Tibial artery (tissue), 4 donors: Measurements from ENCODE around the gene SORCS1.

Experiments
- DNase-seq, 2 donors: peaks; one replicate each; pipeline ENCODE4 v3.0.0-alpha.2; 2019
- H3K27ac ChIP-seq, 2 donors: fragments of 200-600 bp; sonication (generic) in 1 of 2; 1 replicate in 1 of 2; 2 replicates in 1 of 2; pipeline ENCODE4 v1.5.1; 2018 to 2019; ENCODE audit warnings: mild to moderate bottlenecking in 1 of 2
- H3K27me3 ChIP-seq, 2 donors: fragments of 200-600 bp; sonication (generic) in 1 of 2; one replicate each; pipeline versions ENCODE4 v1.5.1 to v1.6.0; 2016 to 2019
- H3K36me3 ChIP-seq, 3 donors: fragments of 200-600 bp; sonication (generic) in 2 of 3; one replicate each; pipeline ENCODE4 v1.5.1; 2016 to 2019; ENCODE audit warnings: mild to moderate bottlenecking in 2 of 3
- H3K4me1 ChIP-seq, 4 donors: fragments of 200-600 bp; sonication (generic) in 2 of 4; 1 replicate in 3 of 4; 2 replicates in 1 of 4; pipeline ENCODE4 v1.5.1; 2016 to 2019
- H3K4me3 ChIP-seq, 2 donors: fragments of 200-600 bp; sonication (generic) in 1 of 2; 1 replicate in 1 of 2; 2 replicates in 1 of 2; pipeline ENCODE4 v1.5.1; 2018 to 2019; ENCODE audit warnings: mild to moderate bottlenecking in 2 of 2
- H3K9me3 ChIP-seq, 3 donors: fragments of 200-600 bp; sonication (generic) in 1 of 3; one replicate each; pipeline ENCODE4 v1.5.1; 2016 to 2019
- CTCF ChIP-seq, 2 experiments: fragments of 200-600 bp in 1 of 2; fragments of 450-650 bp in 1 of 2; IDR thresholded peaks; one replicate each; pipeline ENCODE4 v1.5.1; 2017 to 2019; ENCODE audit warnings: antibody characterized with exemption in 2 of 2, mild to moderate bottlenecking in 1 of 2, moderate library complexity in 1 of 2
- intact Hi-C: fragments of 100-400 bp; cut with DNase I; formaldehyde crosslinking; loops from one replicate; pipeline ENCODE4 v1.15.0; 2023; ENCODE audit warnings: low total_unique reads

Gene SORCS1

DNA sequence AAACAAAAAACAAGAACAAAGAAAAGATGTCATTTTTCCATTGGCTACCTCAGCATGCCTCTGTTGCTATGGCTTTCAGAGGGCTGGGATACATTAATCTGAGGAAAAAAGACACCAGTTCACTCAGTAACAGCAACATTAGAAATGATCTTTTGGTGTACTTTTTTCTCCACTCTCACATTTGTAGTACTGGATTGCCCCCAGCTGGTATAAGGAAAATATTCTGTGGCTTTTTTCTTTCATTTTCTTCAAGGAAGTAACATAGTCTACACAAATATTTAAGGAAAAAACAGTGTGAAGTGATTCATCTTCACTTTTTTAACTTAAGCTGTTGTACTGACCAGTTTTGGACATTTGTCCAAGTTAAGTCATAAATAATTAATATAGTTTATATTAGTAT lies 482.3 kb downstream of the SORCS1 start:
- TF ChIP-seq CTCF (IDR thresholded peaks at IDR 0.05): no peak
- DNase-seq: no peak

DNA sequence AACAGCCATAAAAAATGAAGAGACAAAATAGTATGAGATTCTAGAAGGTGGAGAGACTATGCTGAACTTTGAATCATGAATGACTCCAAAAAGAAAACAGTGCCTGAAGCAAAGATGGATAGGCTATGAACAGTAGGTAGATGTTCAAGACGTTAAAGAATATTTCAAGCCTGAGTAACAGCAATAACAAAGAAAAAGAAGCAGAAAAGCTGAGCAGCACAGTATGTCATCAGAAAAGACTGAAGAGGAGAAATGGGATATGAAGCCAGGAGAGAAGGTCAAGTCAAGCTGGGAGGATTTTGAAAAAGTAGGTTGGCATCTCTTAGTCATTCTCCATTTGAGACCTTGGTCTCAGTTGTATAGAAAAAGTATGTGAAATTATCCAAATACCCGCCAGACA lies 484.4 kb downstream of the SORCS1 start:
- Histone ChIP-seq H3K36me3 (no peaks in the 10 kb centered on the region), H3K27ac (no peak overlapping the region), H3K4me3 (no peak overlapping the region), H3K4me1 (no peaks in the 10 kb centered on the region), H3K9me3 (no peaks in the 10 kb centered on the region), H3K27me3 (no peaks in the 10 kb centered on the region)
- intact Hi-C loops: no loop called here
- no peak for TF ChIP-seq CTCF (IDR thresholded peaks at IDR 0.05)
- DNase-seq: no peak

More for the DNA sequence above, 482.3 kb downstream of the SORCS1 start:
- intact Hi-C loops: no loop called here
- H3K4me3 ChIP-seq: no peak overlapping the region
- H3K36me3 ChIP-seq: no peaks in the 10 kb centered on the region
- no peak overlapping the region for H3K27ac ChIP-seq
- no peaks in the 10 kb centered on the region for H3K4me1 ChIP-seq
- no peaks in the 10 kb centered on the region for H3K9me3 ChIP-seq
- no peaks in the 10 kb centered on the region for H3K27me3 ChIP-seq

DNA sequence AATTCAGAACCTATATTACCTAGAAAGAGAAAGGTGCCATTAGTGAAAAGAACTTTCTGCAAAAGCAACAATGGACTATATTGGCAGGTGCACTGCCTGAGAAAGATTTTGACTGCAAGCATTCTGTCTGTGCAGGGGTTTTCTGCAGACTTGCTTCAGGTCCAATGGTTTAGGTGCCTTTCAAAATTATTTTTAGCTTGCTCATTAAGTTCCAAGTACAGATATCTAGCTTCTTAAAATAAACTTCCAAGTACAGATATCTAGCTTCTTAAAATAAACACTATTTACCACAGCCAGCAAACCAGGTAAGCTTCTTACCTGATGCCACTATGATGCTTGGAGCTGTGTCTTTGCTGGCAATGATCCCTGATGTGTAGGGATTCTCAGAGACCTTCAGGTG lies 485.2 kb downstream of the SORCS1 start:
- intact Hi-C loops: no loop called here
- DNase-seq: no peak

DNA sequence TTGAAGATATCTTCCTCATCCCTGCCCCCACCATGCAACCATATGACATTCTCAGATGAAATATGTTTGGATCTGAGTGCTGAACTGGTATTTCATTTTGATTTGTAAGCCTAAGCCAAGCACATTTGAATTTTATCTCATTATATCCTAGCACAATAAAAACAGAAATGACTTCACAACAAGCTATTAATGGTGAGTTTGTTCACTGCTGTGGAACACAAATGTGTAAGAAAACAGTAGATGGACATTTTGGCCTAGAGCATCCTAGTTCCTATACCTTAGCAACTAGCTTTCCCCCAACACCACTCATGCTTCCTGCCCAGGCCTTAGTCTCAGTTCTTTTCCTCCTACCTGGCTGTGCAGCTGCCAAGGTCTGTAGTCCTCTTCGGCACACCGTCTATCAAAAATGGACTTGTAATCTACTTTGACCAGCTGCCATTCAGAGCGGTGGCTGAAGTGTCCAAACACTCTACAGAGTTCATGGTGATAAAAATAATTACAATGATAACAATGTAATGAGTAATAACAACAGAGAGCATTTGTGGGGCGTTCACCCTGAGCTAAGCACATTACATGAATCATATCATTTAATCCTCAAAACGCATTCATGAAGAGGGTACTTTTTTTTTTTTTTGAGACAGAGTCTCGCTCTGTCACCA lies 491.9 kb downstream of the SORCS1 start:
- intact Hi-C loops: no loop called here

More for the DNA sequence above, 485.2 kb downstream of the SORCS1 start:
- Histone ChIP-seq H3K36me3 (no peaks in the 10 kb centered on the region), H3K4me3 (no peak overlapping the region), H3K27ac (no peak overlapping the region), H3K27me3 (no peaks in the 10 kb centered on the region), H3K4me1 (no peaks in the 10 kb centered on the region), H3K9me3 (no peaks in the 10 kb centered on the region)
- TF ChIP-seq CTCF (IDR thresholded peaks at IDR 0.05): no peak

DNA sequence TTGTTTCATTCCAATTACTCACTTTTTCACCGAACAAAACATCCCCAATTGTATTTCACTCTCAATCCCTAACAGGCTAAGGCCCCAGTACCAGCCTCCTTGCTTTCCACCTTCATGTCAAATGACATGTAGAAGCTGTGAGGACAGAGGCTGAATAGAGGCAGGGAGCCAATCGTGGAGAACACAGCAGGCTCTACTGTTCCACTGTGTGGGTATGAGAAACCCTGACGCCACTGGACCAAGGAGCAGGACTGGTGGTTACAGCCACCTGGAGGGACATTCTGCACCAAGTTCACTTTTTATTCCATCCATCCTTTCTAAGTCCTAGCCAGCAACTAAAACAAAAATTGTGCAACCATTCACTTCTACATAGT lies 502.8 kb downstream of the SORCS1 start:
- intact Hi-C loops: no loop called here
- no peak for DNase-seq
- no peak for TF ChIP-seq CTCF (IDR thresholded peaks at IDR 0.05)
- Histone ChIP-seq H3K27ac (no peak overlapping the region), H3K4me3 (no peak overlapping the region), H3K9me3 (no peaks in the 10 kb centered on the region), H3K27me3 (no peaks in the 10 kb centered on the region), H3K36me3 (no peaks in the 10 kb centered on the region), H3K4me1 (no peaks in the 10 kb centered on the region)

More for the DNA sequence above, 491.9 kb downstream of the SORCS1 start:
- TF ChIP-seq CTCF (IDR thresholded peaks at IDR 0.05): no peak
- Histone ChIP-seq H3K4me3 (no peak overlapping the region), H3K9me3 (no peaks in the 10 kb centered on the region), H3K36me3 (no peaks in the 10 kb centered on the region), H3K4me1 (no peaks in the 10 kb centered on the region), H3K27ac (no peak overlapping the region), H3K27me3 (no peaks in the 10 kb centered on the region)
- DNase-seq: no peak
